HepG2 (cell line): ENCODE data around the gene FKBP8. TPM values are rescaled to one million over a fixed set of nuclear protein-coding genes. Genes with fewer than 3 reads are reported as not detected.

Experiments
- ATAC-seq: fragments of 200-7000 bp; cut with Tn5 transposase; 3 replicates; pipeline ENCODE4 v1.9.1; 2020; ENCODE audit warnings: mild to moderate bottlenecking, moderate library complexity
- BruUV-seq: library from RNA; stranded (reverse); fragments of 400-500 nt; replicated peaks from 2 replicates; lab custom pipeline; 2021; lab: Mats Ljungman, UMichigan
- CTCF ChIA-PET: fragments of 300-600 bp; formaldehyde crosslinking; extraction: SDS; loops from one replicate; lab custom pipeline; 2021; ENCODE audit warnings: low total read pairs, inconsistent platforms, low intra/inter-chr PET ratio; lab: Yijun Ruan, JAX
- POLR2A ChIA-PET: fragments of 350-600 bp; sonication (Branson Sonifier 250); formaldehyde crosslinking; loops from one replicate; lab custom pipeline; 2020; ENCODE audit warnings: antibody characterized with exemption, inconsistent platforms; lab: Yijun Ruan, JAX
- DNase-seq: peaks from one replicate; pipeline ENCODE4 v3.0.0-alpha.2; 2015; ENCODE audit warnings: low spot score
- FAIRE-seq: peaks from 3 replicates; lab custom pipeline; 2011; peaks lifted over from hg19 to GRCh38; lab: Jason Lieb, UNC
- H2AFZ ChIP-seq: one replicate; pipeline ENCODE4 v1.6.1; 2011; ENCODE audit warnings: low read length, inconsistent platforms
- H3K27ac ChIP-seq: fragments of 300-600 bp; 3 replicates; pipeline ENCODE4 v1.8.0; 2011; ENCODE audit warnings: mixed run types, mild to moderate bottlenecking, mixed read lengths, low read length, inconsistent platforms; ENCODE audit not compliant: insufficient read depth; ENCODE audit errors: extremely low read length
- H3K27me3 ChIP-seq, 2 experiments: fragments of 200-600 bp in 1 of 2; 2 replicates in 1 of 2; 3 replicates in 1 of 2; pipeline versions ENCODE4 v1.6.0 to v1.8.0; 2011; ENCODE audit warnings: low read length in 2 of 2, mild to moderate bottlenecking in 2 of 2, moderate library complexity in 2 of 2, inconsistent platforms in 1 of 2; ENCODE audit not compliant: insufficient read depth in 2 of 2, control insufficient read depth in 1 of 2
- H3K36me3 ChIP-seq, 2 experiments: fragments of 200-600 bp in 1 of 2; replicated peaks in 1 of 2; 2 replicates in 1 of 2; 3 replicates in 1 of 2; pipeline versions ENCODE4 v1.5.1 to v1.8.0; 2011; ENCODE audit warnings: low read length in 2 of 2, inconsistent platforms in 1 of 2; ENCODE audit not compliant: insufficient read depth in 2 of 2, control insufficient read depth in 1 of 2
- H3K4me1 ChIP-seq: 2 replicates; pipeline ENCODE4 v1.5.1; 2012; ENCODE audit warnings: low read length, inconsistent platforms; ENCODE audit not compliant: insufficient read depth
- H3K4me2 ChIP-seq: 2 replicates; pipeline ENCODE4 v1.6.0; 2011; ENCODE audit warnings: low read depth, low read length, inconsistent platforms
- H3K4me3 ChIP-seq, 3 experiments: fragments of 200-600 bp in 1 of 3; sonication (generic), shearing (Covaris generic) in 1 of 3; replicated peaks in 1 of 3; 2 replicates each; pipeline ENCODE4 v1.5.1; 2011 to 2016; ENCODE audit warnings: low read length in 3 of 3, inconsistent platforms in 2 of 3, low read depth in 2 of 3, mild to moderate bottlenecking in 2 of 3, control low read depth in 1 of 3, mixed read lengths in 1 of 3; ENCODE audit not compliant: insufficient read depth in 1 of 3
- H3K79me2 ChIP-seq: one replicate; pipeline ENCODE4 v1.6.1; 2011; ENCODE audit warnings: low read length, inconsistent platforms; ENCODE audit not compliant: insufficient read depth
- H3K9ac ChIP-seq: 2 replicates; pipeline ENCODE4 v1.6.0; 2011; ENCODE audit warnings: mild to moderate bottlenecking, low read depth, low read length, inconsistent platforms; ENCODE audit not compliant: insufficient read depth
- H3K9me3 ChIP-seq: 2 replicates; pipeline ENCODE4 v1.5.1; 2012; ENCODE audit warnings: mild to moderate bottlenecking, low read length
- H4K20me1 ChIP-seq: 2 replicates; pipeline ENCODE4 v1.6.0; 2011; ENCODE audit warnings: inconsistent platforms, mild to moderate bottlenecking, low read length, moderate library complexity; ENCODE audit not compliant: insufficient read depth
- RAD21 ChIP-seq: fragments of 450-650 bp; formaldehyde crosslinking; IDR thresholded peaks from 2 replicates; pipeline ENCODE4 v1.5.0; 2020; ENCODE audit warnings: mild to moderate bottlenecking
- ZNF18 ChIP-seq: sonication (generic); formaldehyde crosslinking; IDR thresholded peaks from 2 replicates; pipeline ENCODE4 v1.8.0; 2022; ENCODE audit warnings: mild to moderate bottlenecking, missing genetic modification reagents; ENCODE audit not compliant: insufficient replicate concordance
- WGBS: methylation state at CpG from one replicate; pipeline ENCODE4 v1.1.6; 2017; ENCODE audit warnings: low lambda C conversion rate; 5-methylcytosine and 5-hydroxymethylcytosine counted together
- in situ Hi-C: cut with HindIII; loops from 2 replicates; pipeline ENCODE4 v1.10.0; 2017; ENCODE audit warnings: low pct_unique_long_range_greater_than_20kb; ENCODE audit not compliant: extremely low pct_ligation_motif_present
- intact Hi-C: fragments of 100-400 bp; cut with micrococcal nuclease; formaldehyde crosslinking; loops from one replicate; pipeline ENCODE4 v1.10.0; 2022; ENCODE audit not compliant: unreplicated experiment
- polyA plus RNA-seq, 8 experiments: library from polyadenylated mRNA; depleted of rRNA in 3 of 8; stranded (reverse) in 7 of 8; unstranded in 1 of 8; fragments of >200 nt; fragmentation: Illumina TruSeq in 4 of 8; extraction: Trizol in 4 of 8; gene quantifications; 2 replicates each; pipeline versions ENCODE4 v1.2.1 to v1.2.3, GENCODE V29; 2011 to 2016; ENCODE audit warnings: low read depth in 4 of 8, missing spikeins in 1 of 8, mixed read lengths in 1 of 8; ENCODE audit not compliant: insufficient read depth in 1 of 8
- total RNA-seq, 5 experiments: library from RNA; depleted of rRNA; stranded (reverse); fragments of >200 nt; fragmentation: Illumina TruSeq; extraction: Trizol; gene quantifications; 2 replicates each; pipeline ENCODE4 v1.2.3, GENCODE V29; 2016; ENCODE audit warnings: low read depth in 1 of 5

The FKBP8 gene
- total and polyA plus RNA-seq, 2 of the 13 experiments (the other 11 are each of a cell fraction or from before 2014, with no cell fraction given): 81.7 to 93.9 TPM

- TF ChIP-seq ZNF18 (CRISPR knock-in tag): peak; percentile 42
Observed at GRCh38 chr19:18503337-18503970, 39.9 kb downstream of the FKBP8 start (continued).

- Histone ChIP-seq H3K4me2 (no peak overlapping the region), H3K27ac (no peak overlapping the region), H3K79me2 (peaks cover 94% of the 10 kb centered on the region), H3K9me3 (no peaks in the 10 kb centered on the region), H3K4me3 (no peak overlapping the region), H3K27me3 (no peaks in the 10 kb centered on the region), H4K20me1 (peaks cover 81% of the 10 kb centered on the region; the same call in 1 of the 2 replicates), H3K4me1 (peaks cover 58% of the 10 kb centered on the region), H2AFZ (no peak overlapping the region), H3K36me3 (peaks cover 0 to 6% of the 10 kb centered on the region in 2 experiments; a peak in 1 of 5 replicates), H3K9ac (no peak overlapping the region)
- DNase-seq: no peak
- TF ChIP-seq RAD21 (CRISPR knock-in tag): no peak
- in situ Hi-C loops (no loop called here), intact Hi-C loops (no loop called here)
- ChIA-PET POLR2A (interaction anchor here (1.2 to 2.2 kb wide), 3 partner anchors 12 to 20 kb away, joined by 4 to 16 read pairs (median 10); partner anchors contain the start of gene ELL), CTCF (no interaction called here)
- WGBS: 95% methylated on average over 17 of the region's 17 CpGs
- no peak for ATAC-seq
- BruUV-seq: no TSS peak
- FAIRE-seq: no peak
Observed at GRCh38 chr19:18502638-18503294, 40.6 kb downstream of the FKBP8 start.
